K562 (cell line): ENCODE results near the gene EFNB3. TPM values are rescaled to one million over a fixed set of nuclear protein-coding genes. Genes with fewer than 3 reads are reported as not detected.

Experiments
- CEBPG ChIP-seq, 3 experiments: fragments of 200-800 bp in 1 of 3; sonication (Bioruptor generic) in 1 of 3; sonication (generic) in 1 of 3; formaldehyde crosslinking in 1 of 3; IDR thresholded peaks in 2 of 3; conservative IDR thresholded peaks in 1 of 3; 2 replicates each; pipeline versions ENCODE4 v1.6.1 to v1.8.0; 2016 to 2022; ENCODE audit warnings: missing compliant biosample characterization in 2 of 3, missing genetic modification characterization in 2 of 3, mild to moderate bottlenecking in 1 of 3, missing genetic modification reagents in 1 of 3
- DPF2 ChIP-seq: fragments of 450-650 bp; IDR thresholded peaks from 2 replicates; pipeline ENCODE4 v1.6.1; 2016
- FOS ChIP-seq: IDR thresholded peaks from 3 replicates; pipeline ENCODE4 v1.6.1; 2011; ENCODE audit not compliant: insufficient read length; ENCODE audit errors: extremely low read depth
- FOSL1 ChIP-seq: fragments of 200-800 bp; sonication (Bioruptor generic); conservative IDR thresholded peaks from 2 replicates; pipeline ENCODE4 v1.6.1; 2016; ENCODE audit warnings: missing genetic modification characterization, missing compliant biosample characterization
- MECOM ChIP-seq: fragments of 250-450 bp; sonication (Bioruptor Pico); IDR thresholded peaks from 2 replicates; pipeline ENCODE4 v1.8.0; 2022; ENCODE audit warnings: inconsistent platforms
- PRMT5 ChIP-seq: sonication (generic); formaldehyde crosslinking; IDR thresholded peaks from 2 replicates; pipeline ENCODE4 v1.5.0; 2020; ENCODE audit warnings: missing genetic modification reagents
- RAD51 ChIP-seq: fragments of 450-650 bp; IDR thresholded peaks from 2 replicates; pipeline ENCODE4 v1.7.1; 2016; ENCODE audit warnings: low read depth, mild to moderate bottlenecking, borderline replicate concordance
- RBM22 ChIP-seq: fragments of 200-400 bp; formaldehyde crosslinking; IDR thresholded peaks from 2 replicates; pipeline ENCODE4 v1.6.1; 2018; ENCODE audit warnings: low read length, low read depth; ENCODE audit not compliant: poor library complexity, severe bottlenecking
- SETDB1 ChIP-seq: IDR thresholded peaks from one replicate; pipeline ENCODE4 v1.6.1; 2012; ENCODE audit warnings: low read length, control low read depth, inconsistent platforms
- STAG1 ChIP-seq: sonication (generic); formaldehyde crosslinking; IDR thresholded peaks from 2 replicates; pipeline ENCODE4 v1.5.0; 2020; ENCODE audit warnings: missing genetic modification reagents, borderline replicate concordance
- TOE1 ChIP-seq, 2 experiments: fragments of 450-650 bp in 1 of 2; sonication (generic) in 1 of 2; formaldehyde crosslinking in 1 of 2; IDR thresholded peaks; 2 replicates each; pipeline versions ENCODE4 v1.7.1 to v1.8.0; 2016 to 2022; ENCODE audit warnings: borderline replicate concordance in 2 of 2, mild to moderate bottlenecking in 2 of 2, antibody characterized with exemption in 1 of 2, inconsistent platforms in 1 of 2, low read depth in 1 of 2, missing genetic modification reagents in 1 of 2, moderate library complexity in 1 of 2
- ZC3H8 ChIP-seq: fragments of 450-650 bp; IDR thresholded peaks from 2 replicates; pipeline ENCODE4 v1.6.1; 2017
- ZNF766 ChIP-seq: fragments of 200-800 bp; sonication (Bioruptor generic); conservative IDR thresholded peaks from 2 replicates; pipeline ENCODE4 v1.6.1; 2016; ENCODE audit warnings: missing genetic modification characterization, missing compliant biosample characterization
- polyA plus RNA-seq, 8 experiments: library from polyadenylated mRNA; depleted of rRNA in 4 of 8; stranded (reverse) in 5 of 8; unstranded in 3 of 8; fragments of >200 nt; fragmentation: Nextera tagmentation in 2 of 8; fragmentation: Illumina TruSeq in 1 of 8; extraction: Ambion mirVana in 2 of 8; extraction: Trizol in 1 of 8; gene quantifications; 2 replicates each; pipeline versions ENCODE4 v1.2.1 to v1.2.3, GENCODE V29; 2011 to 2014; ENCODE audit warnings: inconsistent platforms in 1 of 8, missing spikeins in 1 of 8
- total RNA-seq, 7 experiments: library from RNA; depleted of rRNA in 6 of 7; stranded (reverse); fragments of >200 nt in 6 of 7; fragmentation: Illumina TruSeq in 2 of 7; extraction: Trizol in 2 of 7; gene quantifications; 2 replicates each; pipeline versions ENCODE4 v1.2.1 to v1.2.3, GENCODE V29; 2011 to 2021; ENCODE audit warnings: low replicate concordance in 1 of 7
- TF ChIP-seq, protein P1 (sequence below): sonication (generic); formaldehyde crosslinking; IDR thresholded peaks from 2 replicates; pipeline ENCODE4 v1.5.0; 2020; ENCODE audit warnings: missing genetic modification reagents
- TF ChIP-seq, protein P2 (sequence below): sonication (generic); formaldehyde crosslinking; IDR thresholded peaks from 2 replicates; pipeline ENCODE4 v1.8.1; 2023; ENCODE audit warnings: mild to moderate bottlenecking, missing genetic modification reagents, moderate library complexity
- TF ChIP-seq, protein P3 (sequence below): sonication (generic); formaldehyde crosslinking; IDR thresholded peaks from 2 replicates; pipeline ENCODE4 v1.9.0; 2022; ENCODE audit warnings: mild to moderate bottlenecking, missing genetic modification reagents
- TF ChIP-seq, protein P4 (sequence below): fragments of 450-650 bp; IDR thresholded peaks from 2 replicates; pipeline ENCODE4 v1.6.1; 2016; ENCODE audit warnings: mild to moderate bottlenecking
- TF ChIP-seq, protein P5 (sequence below): sonication (generic); formaldehyde crosslinking; IDR thresholded peaks from 2 replicates; pipeline ENCODE4 v1.8.0; 2022; ENCODE audit warnings: mild to moderate bottlenecking, missing genetic modification reagents
- TF ChIP-seq, protein P6 (sequence below), 2 experiments: fragments of 450-650 bp in 1 of 2; sonication (generic) in 1 of 2; formaldehyde crosslinking in 1 of 2; IDR thresholded peaks in 1 of 2; conservative IDR thresholded peaks in 1 of 2; 2 replicates each; pipeline versions ENCODE4 v1.6.1 to v1.8.1; 2016 to 2023; ENCODE audit warnings: mild to moderate bottlenecking in 2 of 2, moderate library complexity in 2 of 2, inconsistent platforms in 1 of 2, missing genetic modification reagents in 1 of 2

EFNB3 gene
- total and polyA plus RNA-seq, 9 of the 15 experiments (the other 6 are each of a cell fraction or from before 2014, with no cell fraction given) = not detected

DNA sequence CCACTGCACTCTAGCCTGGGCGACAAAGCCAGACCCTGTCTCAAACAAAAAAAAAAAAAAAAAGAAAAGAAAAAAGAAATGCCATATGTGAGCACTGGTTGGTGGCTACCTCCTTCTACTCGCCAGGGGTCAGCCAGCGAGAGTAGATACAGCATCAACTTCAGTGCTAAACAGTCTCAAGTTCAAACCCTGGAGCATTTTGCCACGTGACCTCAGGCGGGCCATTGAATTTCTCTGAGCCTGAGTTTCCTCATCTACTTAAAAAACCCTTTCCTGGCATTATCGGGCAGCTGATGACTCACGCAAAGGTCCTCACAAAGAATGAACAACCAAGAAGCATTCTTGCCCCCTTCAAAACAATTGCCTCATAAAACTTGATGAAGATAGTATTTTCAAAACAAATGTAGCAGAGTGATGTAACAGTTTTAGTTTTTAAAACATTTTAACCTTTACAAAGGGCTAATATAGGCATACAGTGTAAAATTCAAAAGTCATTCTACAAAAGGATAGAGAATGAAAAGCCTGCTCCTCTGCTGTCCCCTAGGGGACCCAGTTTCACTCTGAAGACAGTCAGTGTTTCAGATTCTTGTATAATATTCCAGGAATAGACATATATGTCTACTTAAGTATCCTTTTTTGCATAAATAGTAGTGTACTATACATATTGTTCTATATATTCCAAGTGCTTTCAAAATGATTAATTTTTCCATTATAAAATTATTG lies 40.9 kb downstream of the EFNB3 start (continued):
- TF ChIP-seq, protein P1, sequence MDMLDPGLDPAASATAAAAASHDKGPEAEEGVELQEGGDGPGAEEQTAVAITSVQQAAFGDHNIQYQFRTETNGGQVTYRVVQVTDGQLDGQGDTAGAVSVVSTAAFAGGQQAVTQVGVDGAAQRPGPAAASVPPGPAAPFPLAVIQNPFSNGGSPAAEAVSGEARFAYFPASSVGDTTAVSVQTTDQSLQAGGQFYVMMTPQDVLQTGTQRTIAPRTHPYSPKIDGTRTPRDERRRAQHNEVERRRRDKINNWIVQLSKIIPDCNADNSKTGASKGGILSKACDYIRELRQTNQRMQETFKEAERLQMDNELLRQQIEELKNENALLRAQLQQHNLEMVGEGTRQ (CRISPR knock-in tag) = peak; percentile 75
- no peak for TF ChIP-seq SETDB1
- TF ChIP-seq, protein P2, sequence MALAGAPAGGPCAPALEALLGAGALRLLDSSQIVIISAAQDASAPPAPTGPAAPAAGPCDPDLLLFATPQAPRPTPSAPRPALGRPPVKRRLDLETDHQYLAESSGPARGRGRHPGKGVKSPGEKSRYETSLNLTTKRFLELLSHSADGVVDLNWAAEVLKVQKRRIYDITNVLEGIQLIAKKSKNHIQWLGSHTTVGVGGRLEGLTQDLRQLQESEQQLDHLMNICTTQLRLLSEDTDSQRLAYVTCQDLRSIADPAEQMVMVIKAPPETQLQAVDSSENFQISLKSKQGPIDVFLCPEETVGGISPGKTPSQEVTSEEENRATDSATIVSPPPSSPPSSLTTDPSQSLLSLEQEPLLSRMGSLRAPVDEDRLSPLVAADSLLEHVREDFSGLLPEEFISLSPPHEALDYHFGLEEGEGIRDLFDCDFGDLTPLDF = no peak
- no peak for TF ChIP-seq RBM22
- no peak for TF ChIP-seq PRMT5 (CRISPR knock-in tag)
- no peak for TF ChIP-seq MECOM (CRISPR knock-in tag)
- TF ChIP-seq ZC3H8 = no peak
- peak; percentile 76 for TF ChIP-seq FOSL1 (tag)
- TF ChIP-seq, protein P3, sequence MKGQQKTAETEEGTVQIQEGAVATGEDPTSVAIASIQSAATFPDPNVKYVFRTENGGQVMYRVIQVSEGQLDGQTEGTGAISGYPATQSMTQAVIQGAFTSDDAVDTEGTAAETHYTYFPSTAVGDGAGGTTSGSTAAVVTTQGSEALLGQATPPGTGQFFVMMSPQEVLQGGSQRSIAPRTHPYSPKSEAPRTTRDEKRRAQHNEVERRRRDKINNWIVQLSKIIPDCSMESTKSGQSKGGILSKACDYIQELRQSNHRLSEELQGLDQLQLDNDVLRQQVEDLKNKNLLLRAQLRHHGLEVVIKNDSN (CRISPR knock-in tag) = peak; percentile 66
- TF ChIP-seq TOE1 (IDR thresholded peaks at IDR 0.05; ENCODE audit: borderline replicate concordance) = 0 out of 2 replicates have a peak, but pooled peaks have one; percentile 29
- TF ChIP-seq TOE1 (CRISPR knock-in tag; IDR thresholded peaks at IDR 0.05; ENCODE audit: borderline replicate concordance, low read depth) = no peak
- peak; percentile 42; the same call in 1 of the 2 replicates for TF ChIP-seq DPF2
- TF ChIP-seq STAG1 = no peak
- TF ChIP-seq FOS = no peak
- TF ChIP-seq, protein P4, sequence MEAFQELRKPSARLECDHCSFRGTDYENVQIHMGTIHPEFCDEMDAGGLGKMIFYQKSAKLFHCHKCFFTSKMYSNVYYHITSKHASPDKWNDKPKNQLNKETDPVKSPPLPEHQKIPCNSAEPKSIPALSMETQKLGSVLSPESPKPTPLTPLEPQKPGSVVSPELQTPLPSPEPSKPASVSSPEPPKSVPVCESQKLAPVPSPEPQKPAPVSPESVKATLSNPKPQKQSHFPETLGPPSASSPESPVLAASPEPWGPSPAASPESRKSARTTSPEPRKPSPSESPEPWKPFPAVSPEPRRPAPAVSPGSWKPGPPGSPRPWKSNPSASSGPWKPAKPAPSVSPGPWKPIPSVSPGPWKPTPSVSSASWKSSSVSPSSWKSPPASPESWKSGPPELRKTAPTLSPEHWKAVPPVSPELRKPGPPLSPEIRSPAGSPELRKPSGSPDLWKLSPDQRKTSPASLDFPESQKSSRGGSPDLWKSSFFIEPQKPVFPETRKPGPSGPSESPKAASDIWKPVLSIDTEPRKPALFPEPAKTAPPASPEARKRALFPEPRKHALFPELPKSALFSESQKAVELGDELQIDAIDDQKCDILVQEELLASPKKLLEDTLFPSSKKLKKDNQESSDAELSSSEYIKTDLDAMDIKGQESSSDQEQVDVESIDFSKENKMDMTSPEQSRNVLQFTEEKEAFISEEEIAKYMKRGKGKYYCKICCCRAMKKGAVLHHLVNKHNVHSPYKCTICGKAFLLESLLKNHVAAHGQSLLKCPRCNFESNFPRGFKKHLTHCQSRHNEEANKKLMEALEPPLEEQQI = no peak
- TF ChIP-seq RAD51 = peak; percentile 85
- TF ChIP-seq ZNF766 (CRISPR knock-in tag) = no peak
- TF ChIP-seq CEBPG (CRISPR knock-in tag; IDR thresholded peaks at IDR 0.05) = no peak
- peak; percentile 6 to 68; a peak in 2 of 4 replicates for TF ChIP-seq CEBPG (tag; conservative IDR thresholded peaks at IDR 0.05 in 1 of 2, IDR thresholded peaks at IDR 0.05 in 1 of 2)
- TF ChIP-seq, protein P5, sequence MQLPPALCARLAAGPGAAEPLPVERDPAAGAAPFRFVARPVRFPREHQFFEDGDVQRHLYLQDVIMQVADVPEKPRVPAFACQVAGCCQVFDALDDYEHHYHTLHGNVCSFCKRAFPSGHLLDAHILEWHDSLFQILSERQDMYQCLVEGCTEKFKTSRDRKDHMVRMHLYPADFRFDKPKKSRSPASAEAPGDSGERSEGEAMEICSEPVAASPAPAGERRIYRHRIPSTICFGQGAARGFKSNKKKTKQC (CRISPR knock-in tag) = no peak
- TF ChIP-seq, protein P6, sequence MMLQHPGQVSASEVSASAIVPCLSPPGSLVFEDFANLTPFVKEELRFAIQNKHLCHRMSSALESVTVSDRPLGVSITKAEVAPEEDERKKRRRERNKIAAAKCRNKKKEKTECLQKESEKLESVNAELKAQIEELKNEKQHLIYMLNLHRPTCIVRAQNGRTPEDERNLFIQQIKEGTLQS (IDR thresholded peaks at IDR 0.05) = peak; percentile 85
- TF ChIP-seq, protein P6 (CRISPR knock-in tag; conservative IDR thresholded peaks at IDR 0.05) = no peak
